ENCODE data around the gene TJP3.

The TJP3 gene

GRCh38 chr19:3788996-3789778 lies 81.0 kb downstream of the TJP3 start:
- DNase-seq, result peak; percentile 66

DNA sequence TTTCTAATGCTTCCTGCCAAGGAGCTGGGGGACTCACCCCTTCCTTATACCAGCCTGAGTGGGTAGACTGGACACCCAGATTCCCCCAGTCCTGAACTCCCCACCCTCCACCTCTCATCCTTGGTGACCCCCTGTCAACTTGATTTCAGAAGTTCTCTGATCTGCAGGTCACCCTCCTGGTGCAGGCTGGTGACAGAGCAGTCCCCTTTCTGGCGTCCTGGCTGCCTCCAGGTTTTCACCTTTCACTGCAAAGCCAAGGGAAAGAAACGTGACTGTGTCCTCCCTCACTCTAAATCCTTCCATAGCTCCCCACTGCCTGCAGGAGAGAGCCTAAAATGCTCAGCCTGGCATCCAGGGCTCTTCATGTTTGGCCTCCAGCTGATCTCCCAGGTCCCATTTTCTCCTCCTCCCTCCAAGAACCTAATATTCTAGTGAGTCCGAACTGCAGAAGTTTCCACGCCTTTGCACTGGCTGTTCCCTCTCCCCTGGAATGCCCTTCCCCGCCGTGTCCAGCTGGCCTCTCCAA lies 82.1 kb downstream of the TJP3 start:
- no peak for DNase-seq

- DNase-seq, result no peak
Measured at GRCh38 chr19:3790941-3791340, 82.8 kb downstream of the TJP3 start.

DNA sequence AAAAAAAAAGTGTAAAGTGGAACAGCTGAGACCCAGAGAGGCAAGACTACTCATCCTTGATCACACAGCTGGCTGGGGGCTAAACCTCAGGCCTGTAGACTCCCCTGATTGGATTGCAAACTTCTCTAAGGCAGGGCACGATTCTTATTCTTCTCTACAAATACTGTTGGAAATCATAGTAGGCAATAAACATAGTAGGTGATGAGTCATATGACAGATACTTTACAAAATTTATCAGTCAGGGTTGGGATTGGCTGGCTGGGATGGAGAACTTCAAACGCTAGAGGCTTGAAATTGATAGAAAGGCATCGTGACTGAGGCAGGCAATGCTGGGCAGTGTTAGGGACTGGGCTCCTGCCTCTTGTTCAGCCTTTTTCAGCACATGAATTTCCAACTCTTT lies 83.9 kb downstream of the TJP3 start:
- DNase-seq, result no peak

DNA sequence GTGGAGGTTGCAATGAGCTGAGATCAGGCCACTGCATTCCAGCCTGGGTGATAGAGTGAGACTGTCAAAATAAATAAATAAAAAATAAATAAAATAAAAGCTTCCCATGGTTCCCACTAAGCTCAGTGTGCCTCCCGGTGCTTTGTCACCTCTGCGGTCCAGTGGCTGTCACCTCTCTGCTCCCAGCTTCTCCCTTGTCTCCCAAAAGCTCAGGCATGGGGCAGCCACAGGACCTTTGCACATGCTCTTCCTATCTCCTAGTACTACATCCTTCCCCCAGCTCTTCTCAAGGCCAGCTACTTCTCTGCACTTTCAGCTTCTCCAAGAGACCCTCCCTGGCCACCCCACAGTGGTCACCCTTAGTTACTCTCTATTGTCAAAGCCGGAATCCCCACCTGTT lies 85.6 kb downstream of the TJP3 start:
- no peak for DNase-seq

DNA sequence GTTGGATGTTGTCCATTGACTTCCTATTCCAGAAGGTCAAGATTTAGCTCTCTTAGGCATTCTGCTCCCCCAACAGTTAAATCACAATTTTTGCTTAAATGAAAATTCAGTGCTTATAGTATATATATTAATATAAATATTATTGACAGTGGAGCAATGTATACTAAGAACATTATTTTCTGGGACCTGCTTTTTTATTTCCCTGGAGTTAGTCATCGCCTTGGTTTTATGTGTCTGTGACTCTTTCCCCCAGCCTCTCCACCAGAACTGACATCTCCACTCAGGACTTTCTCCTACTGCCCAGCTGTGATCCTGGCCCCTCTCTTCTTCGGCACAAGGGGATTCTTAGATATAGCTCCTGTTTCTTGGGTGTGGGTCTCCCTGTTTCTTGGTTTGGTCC lies 88.2 kb downstream of the TJP3 start:
- DNase-seq, result no peak

DNA sequence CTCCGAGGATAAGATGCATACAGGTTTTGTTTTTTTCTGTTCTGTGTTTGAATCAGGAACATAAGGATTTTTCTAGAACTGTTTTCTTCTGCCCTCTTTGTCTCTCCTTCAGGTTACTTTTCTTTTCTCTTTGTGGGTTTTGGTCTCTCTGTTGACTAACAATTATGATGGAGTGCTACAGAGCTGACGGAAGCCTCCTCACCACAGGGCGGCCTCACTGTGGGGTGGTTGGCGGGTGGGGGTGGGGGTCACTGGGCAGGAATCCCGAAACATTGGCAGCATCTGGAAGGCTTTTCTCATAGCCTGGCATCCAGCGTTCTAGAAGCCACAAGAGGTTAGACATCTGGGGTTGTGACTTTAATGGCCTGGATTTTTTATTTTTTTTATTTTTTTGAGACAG lies 90.0 kb downstream of the TJP3 start:
- peak; percentile 61 for DNase-seq
